Nasal cavity respiratory epithelium epithelial cell of viscerocranial mucosa (primary cell): Measurements from ENCODE around the gene DYNAP. TPM values are rescaled to one million over a fixed set of nuclear protein-coding genes. Genes with fewer than 3 reads are reported as not detected.

ENCODE experiments used
- total RNA-seq: library from RNA; depleted of rRNA; stranded (reverse); fragments of >200 nt; gene quantifications from 2 replicates; pipeline ENCODE4 v1.2.3, GENCODE V29; 2014

Gene DYNAP
- total RNA-seq: not detected in 2 replicates

DNA sequence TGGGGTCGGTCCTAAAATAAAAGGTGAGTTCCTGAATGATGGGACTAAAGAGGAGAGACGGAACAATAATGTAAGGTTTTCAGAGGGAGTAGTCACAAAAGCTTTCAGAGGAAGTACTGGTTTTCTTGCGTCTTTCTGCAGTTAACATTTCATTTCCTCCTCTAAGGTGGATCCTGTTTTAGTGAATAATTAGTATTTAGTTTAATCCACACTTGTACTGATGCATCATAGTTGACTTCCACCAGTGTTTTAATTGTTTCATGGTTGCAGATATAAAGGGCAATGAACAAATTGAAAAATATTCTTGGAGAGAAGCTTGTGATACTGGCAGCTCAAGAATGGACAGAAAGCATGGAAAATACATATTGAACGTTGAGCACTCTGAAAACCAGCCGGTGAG is at the start of gene DYNAP:
DYNAP (plus strand) TSS at position 301 of the 400 bp plus-strand sequence; CDS start at position 339, 38 bp downstream.

Other genes with a start within 250 kb of the DYNAP start
- 0.34 TPM in 1 of 2 replicates, not detected in the other for gene STARD6, start 233.4 kb upstream of the DYNAP start, total RNA-seq
- 1.4 and 2.0 TPM in 2 replicates for gene C18orf54, start 233.3 kb upstream of the DYNAP start, total RNA-seq
- 31.8 and 45.6 TPM in 2 replicates for gene RAB27B, start 237.2 kb downstream of the DYNAP start, total RNA-seq